GM12874 (cell line): ENCODE results near the gene S100A3.

Source experiments
- TF ChIP-seq, protein P1 (sequence below): IDR thresholded peaks from 2 replicates; pipeline ENCODE4 v1.5.1; 2011; ENCODE audit warnings: low read depth, mild to moderate bottlenecking, control low read depth, low read length, moderate library complexity; ENCODE audit not compliant: insufficient read depth

Gene S100A3

DNA sequence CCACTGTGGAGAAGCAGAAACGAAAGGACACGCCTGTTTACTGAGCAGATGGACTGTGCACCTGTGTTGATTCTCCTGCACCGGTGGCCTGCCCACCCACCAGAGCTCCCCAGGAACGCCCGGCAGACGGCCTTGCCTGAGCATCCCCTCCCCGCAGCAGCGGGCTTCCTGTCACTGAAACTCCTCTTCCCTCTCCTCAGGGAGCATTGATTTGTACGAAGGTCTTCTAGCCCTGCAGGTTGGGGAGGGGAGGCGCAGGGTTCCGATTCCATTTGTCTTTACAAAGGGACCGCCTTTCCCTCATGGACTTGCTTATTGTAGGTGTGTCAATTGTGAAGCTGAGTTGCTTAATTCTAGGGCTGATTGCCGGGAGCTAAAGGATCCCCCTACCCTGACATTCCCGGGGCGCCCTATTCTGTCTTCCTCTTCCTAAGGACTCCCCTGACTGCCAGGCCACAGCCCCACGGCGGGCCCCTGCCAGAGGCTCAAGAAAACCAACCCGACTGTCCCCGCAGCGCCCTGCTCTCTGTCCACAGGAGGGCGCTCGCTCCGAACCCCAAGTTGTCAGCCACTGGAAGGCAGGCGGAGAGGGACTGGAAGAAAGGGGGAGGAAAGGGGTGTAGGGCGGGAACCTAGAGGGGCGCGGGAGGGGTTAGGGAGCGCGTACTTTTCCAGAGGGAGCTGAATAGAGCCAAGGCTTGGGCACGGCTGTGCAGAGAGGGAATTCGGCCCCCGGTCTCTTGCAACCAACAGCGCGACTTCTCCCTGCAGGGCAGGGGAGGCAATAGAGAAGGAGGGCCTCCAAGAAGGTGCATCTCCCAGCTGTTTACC, 16.1 kb downstream of the S100A3 start:
- TF ChIP-seq, protein P1, sequence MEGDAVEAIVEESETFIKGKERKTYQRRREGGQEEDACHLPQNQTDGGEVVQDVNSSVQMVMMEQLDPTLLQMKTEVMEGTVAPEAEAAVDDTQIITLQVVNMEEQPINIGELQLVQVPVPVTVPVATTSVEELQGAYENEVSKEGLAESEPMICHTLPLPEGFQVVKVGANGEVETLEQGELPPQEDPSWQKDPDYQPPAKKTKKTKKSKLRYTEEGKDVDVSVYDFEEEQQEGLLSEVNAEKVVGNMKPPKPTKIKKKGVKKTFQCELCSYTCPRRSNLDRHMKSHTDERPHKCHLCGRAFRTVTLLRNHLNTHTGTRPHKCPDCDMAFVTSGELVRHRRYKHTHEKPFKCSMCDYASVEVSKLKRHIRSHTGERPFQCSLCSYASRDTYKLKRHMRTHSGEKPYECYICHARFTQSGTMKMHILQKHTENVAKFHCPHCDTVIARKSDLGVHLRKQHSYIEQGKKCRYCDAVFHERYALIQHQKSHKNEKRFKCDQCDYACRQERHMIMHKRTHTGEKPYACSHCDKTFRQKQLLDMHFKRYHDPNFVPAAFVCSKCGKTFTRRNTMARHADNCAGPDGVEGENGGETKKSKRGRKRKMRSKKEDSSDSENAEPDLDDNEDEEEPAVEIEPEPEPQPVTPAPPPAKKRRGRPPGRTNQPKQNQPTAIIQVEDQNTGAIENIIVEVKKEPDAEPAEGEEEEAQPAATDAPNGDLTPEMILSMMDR: peak; percentile 85

DNA sequence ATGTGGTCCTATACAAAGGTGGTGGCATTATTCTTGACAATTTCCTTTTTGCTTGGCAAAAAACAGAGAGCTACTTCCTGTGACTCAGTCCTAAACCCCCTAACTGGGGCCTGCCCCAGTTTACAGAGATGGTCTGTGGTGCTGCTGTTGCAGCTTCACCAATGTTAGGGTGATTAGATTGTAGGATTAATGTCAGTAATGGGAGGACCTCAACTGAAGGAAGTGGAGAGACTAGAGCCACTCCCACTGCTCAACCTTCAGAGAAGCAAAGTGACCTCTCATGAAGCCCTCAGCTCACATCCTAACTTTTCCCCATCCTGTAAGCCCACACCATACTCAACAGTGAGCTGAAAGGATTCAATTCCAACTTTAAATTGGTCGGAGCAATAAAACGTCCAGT, 16.9 kb downstream of the S100A3 start:
- TF ChIP-seq, protein P1: no peak

DNA sequence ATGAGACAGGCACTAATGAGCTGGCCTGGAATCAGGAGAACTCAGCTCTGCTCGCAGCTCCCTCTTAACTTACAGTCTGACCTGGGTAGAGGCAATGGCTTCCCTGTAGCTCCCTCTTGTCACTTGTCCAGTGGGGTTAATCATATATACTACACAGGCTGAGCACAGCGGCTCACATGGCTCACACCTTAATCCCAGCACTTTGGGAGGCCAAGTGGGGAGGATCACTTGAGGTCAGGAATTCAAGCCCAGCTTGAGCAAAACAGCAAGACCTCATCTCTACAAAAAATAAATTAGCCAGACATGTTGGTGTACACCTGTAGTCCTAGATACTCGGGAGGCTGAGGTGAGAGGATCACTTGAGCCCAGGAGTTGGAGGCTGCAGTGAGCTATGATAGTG, 17.4 kb downstream of the S100A3 start:
- TF ChIP-seq, protein P1: no peak

DNA sequence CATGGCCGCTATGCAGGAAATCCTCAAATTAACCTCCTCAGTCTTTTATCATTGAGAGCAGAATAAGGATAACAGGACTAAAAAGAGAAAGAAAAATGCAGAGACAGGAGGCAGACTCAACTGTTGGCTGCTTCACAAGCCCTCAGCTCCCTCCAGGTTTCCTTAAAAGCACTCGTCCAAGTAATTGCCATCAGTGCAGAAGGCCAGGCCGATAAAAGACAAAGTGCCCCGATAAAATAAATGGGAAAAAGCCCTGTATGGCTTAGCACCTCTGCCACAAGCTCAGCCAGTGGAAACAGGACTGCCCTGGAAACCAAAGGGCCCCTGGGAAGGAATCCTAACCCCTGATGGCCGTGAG, 21.4 kb downstream of the S100A3 start:
- TF ChIP-seq, protein P1: no peak

DNA sequence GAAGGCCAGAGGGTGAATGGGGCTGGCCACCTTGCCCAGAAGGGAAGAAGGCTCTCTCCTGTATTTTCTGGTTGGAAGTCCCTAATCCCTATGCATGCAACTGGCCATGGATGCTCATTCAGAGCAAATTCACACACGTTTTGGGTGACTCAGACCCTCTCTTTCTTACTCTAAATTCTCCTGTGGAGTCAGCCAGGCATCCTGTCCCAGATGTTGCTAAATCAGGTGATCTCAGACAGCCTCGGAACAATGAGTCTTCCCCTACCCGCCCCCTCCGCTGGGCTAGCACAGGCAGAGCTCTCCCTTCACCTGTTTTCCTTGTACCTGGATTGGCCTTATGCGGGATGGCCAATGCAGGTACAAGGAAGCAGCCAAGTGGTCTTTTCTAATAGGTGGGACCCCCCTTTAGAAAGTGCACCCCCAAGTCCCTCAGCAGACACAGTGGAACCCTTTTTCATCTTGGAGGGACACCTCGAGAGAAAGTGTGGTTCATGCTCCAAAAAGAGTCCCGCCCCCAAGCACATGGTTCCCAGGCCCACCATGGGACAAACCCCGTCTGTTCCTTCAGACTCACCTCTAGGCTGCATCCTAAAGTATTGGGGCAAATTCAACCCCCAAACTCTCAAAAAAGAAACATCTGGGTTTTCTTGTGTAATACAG, 21.9 kb downstream of the S100A3 start:
- TF ChIP-seq, protein P1: no peak

DNA sequence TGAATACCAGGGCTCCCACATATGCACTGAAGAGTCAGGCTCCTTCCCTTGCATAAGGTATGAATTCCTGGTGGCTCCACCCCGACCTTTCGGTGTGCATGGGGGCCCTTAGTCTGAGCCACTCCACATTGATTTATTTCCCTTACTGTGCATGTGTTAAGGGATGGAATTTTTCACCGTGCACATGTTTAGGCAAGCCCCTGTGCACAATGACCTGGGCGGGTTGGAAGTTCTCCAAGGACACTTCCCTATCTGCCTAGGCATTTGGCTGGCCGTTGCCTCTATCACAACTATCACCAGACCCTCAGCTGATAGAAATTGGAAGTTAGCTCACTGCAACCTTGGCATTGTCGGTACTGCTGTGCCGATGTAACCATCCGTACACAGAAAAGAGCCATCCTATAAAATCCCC, 22.9 kb downstream of the S100A3 start:
- TF ChIP-seq, protein P1: no peak

DNA sequence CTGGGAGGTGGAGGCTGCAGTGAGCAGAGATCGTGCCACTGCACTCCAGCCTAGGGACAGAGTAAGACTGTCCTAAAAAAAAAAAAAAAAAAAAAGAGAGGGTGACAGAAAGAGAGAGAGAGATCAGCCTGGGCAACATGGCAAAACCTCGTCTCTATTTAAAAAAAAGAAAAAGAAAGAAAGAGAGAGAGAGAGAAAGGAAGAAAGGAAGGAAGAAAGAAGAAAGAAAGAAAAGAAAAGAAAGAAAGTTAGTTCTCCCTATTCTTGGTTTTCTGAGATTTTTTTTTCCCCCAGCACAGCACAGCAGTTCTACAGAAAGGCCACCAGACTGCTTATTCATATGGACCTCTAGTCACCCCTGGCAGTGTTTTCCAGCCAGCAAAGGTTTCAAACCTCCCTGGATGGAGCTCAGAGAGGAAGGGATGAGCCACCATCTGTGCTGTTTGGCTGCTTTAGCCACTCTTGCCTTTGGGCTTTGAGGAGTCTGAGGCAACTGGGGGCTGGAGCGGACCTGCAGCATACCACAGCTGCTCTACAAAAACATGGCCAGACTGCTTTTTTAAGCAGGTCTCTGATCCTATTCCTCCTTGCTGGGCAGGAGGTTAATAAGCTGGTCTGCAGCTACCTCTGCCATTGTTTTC, 23.9 kb downstream of the S100A3 start:
- TF ChIP-seq, protein P1: no peak
